ELR (cell line): ENCODE measurements around the gene GNB3.
A peak's percentile ranks its signal among the peaks of the same experiment; 100 is the strongest.

ENCODE experiments used
- DNase-seq: peaks from one replicate; pipeline ENCODE4 v3.0.0-alpha.2; 2015; ENCODE audit warnings: low read depth

Gene GNB3

GRCh38 chr12:6840761-6841515 lies at the start of gene GNB3:
TSS of gene GNB3 (plus strand) at chr12:6840925. CDS start at chr12:6841288, 363 bp downstream.
- DNase-seq, result no peak

- DNase-seq, result no peak
These were observed 48.7 kb upstream of the GNB3 start for GRCh38 chr12:6791931-6792520.

GRCh38 chr12:6792522-6793201 lies 48.1 kb upstream of the GNB3 start:
- no peak for DNase-seq

GRCh38 chr12:6795088-6795487 lies 45.6 kb upstream of the GNB3 start:
- no peak for DNase-seq

- no peak for DNase-seq
These were observed 44.1 kb upstream of the GNB3 start for GRCh38 chr12:6796576-6796975.

GRCh38 chr12:6799147-6799546 lies 41.6 kb upstream of the GNB3 start:
- DNase-seq, result no peak

- DNase-seq, result peak; percentile 29
These were observed 33.6 kb upstream of the GNB3 start for GRCh38 chr12:6807170-6807569.

GRCh38 chr12:6809056-6809455 lies 31.7 kb upstream of the GNB3 start:
- no peak for DNase-seq

GRCh38 chr12:6810758-6811157 lies 30.0 kb upstream of the GNB3 start:
- no peak for DNase-seq

- no peak for DNase-seq
These were observed 27.4 kb upstream of the GNB3 start for GRCh38 chr12:6813363-6813762.

GRCh38 chr12:6816598-6816997 lies 24.1 kb upstream of the GNB3 start:
- no peak for DNase-seq

- DNase-seq, result no peak
These were observed 23.6 kb upstream of the GNB3 start for GRCh38 chr12:6817098-6817497.

GRCh38 chr12:6817662-6818157 lies 23.0 kb upstream of the GNB3 start:
- no peak for DNase-seq

- no peak for DNase-seq
These were observed 22.5 kb upstream of the GNB3 start for GRCh38 chr12:6818222-6818621.

- no peak for DNase-seq
These were observed 22.1 kb upstream of the GNB3 start for GRCh38 chr12:6818645-6819044.

- peak; percentile 50 for DNase-seq
These were observed 21.4 kb upstream of the GNB3 start for GRCh38 chr12:6819106-6820030.

GRCh38 chr12:6820166-6820565 lies 20.6 kb upstream of the GNB3 start:
- DNase-seq, result no peak

- peak; percentile 49 for DNase-seq
These were observed 18.9 kb upstream of the GNB3 start, which contains the start of gene GPR162 for GRCh38 chr12:6821591-6822425. TSS of gene GPR162 (plus strand) at chr12:6821821. CDS start at chr12:6823899, 2,078 bp downstream.

GRCh38 chr12:6822426-6823135 lies 18.1 kb upstream of the GNB3 start:
- DNase-seq, result no peak
